KMS-11 (cell line): Measurements from ENCODE around the gene LTB.
"Not testable (repeated sequence)": the region's sequence is repeated elsewhere in the genome, so short reads cannot be mapped to it uniquely, and the experiment has no call there.

Experiments
- H2AFZ ChIP-seq: fragments of 200-600 bp; sonication (generic); 2 replicates; pipeline ENCODE4 v1.6.1; 2016; ENCODE audit warnings: antibody characterized with exemption, mixed run types, low read depth
- H3K27ac ChIP-seq: fragments of 200-600 bp; sonication (generic); 2 replicates; pipeline ENCODE4 v1.6.1; 2016; ENCODE audit warnings: mild to moderate bottlenecking, mixed run types
- H3K27me3 ChIP-seq: fragments of 200-600 bp; sonication (generic); 2 replicates; pipeline ENCODE4 v1.6.1; 2017; ENCODE audit warnings: mild to moderate bottlenecking, low read depth, mixed run types, moderate library complexity; ENCODE audit not compliant: insufficient read depth
- H3K36me3 ChIP-seq: fragments of 200-600 bp; sonication (generic); 2 replicates; pipeline ENCODE4 v1.6.1; 2017; ENCODE audit warnings: mild to moderate bottlenecking, mixed run types; ENCODE audit not compliant: insufficient read depth
- H3K4me1 ChIP-seq: fragments of 200-600 bp; sonication (generic); 2 replicates; pipeline ENCODE4 v1.6.1; 2016; ENCODE audit warnings: mild to moderate bottlenecking, low read depth, mixed run types; ENCODE audit not compliant: poor library complexity, severe bottlenecking
- H3K4me2 ChIP-seq: fragments of 200-600 bp; sonication (generic); 2 replicates; pipeline ENCODE4 v1.7.0; 2016; ENCODE audit warnings: mild to moderate bottlenecking, mixed run types
- H3K4me3 ChIP-seq: fragments of 200-600 bp; sonication (generic); IDR thresholded peaks from 2 replicates; pipeline ENCODE4 v1.6.1; 2017; ENCODE audit warnings: low read depth, low read length, mixed read lengths; ENCODE audit not compliant: insufficient read depth
- H3K79me2 ChIP-seq: fragments of 200-600 bp; sonication (generic); 2 replicates; pipeline ENCODE4 v1.6.1; 2016; ENCODE audit warnings: low read depth, mixed run types; ENCODE audit not compliant: insufficient read depth
- H3K9ac ChIP-seq: fragments of 200-600 bp; sonication (generic); 2 replicates; pipeline ENCODE4 v1.6.1; 2016; ENCODE audit warnings: mild to moderate bottlenecking, mixed run types
- H4K20me1 ChIP-seq: fragments of 200-600 bp; sonication (generic); 2 replicates; pipeline ENCODE4 v1.6.1; 2016; ENCODE audit warnings: mild to moderate bottlenecking, mixed run types; ENCODE audit not compliant: insufficient read depth
- CTCF ChIP-seq: fragments of 200-600 bp; sonication (generic); conservative IDR thresholded peaks from 2 replicates; pipeline ENCODE4 v1.6.1; 2017; ENCODE audit warnings: low read depth, mild to moderate bottlenecking, antibody characterized with exemption, low read length, moderate library complexity, mixed read lengths

Gene LTB

GRCh38 chr6:31558318-31558625, 24.0 kb downstream of the LTB start:
- H3K9ac ChIP-seq: no peak overlapping the region
- no peak overlapping the region for H2AFZ ChIP-seq
- TF ChIP-seq CTCF: no peak
- no peaks in the 10 kb centered on the region for H3K79me2 ChIP-seq
- no peaks in the 10 kb centered on the region for H3K36me3 ChIP-seq
- no peak overlapping the region for H3K27ac ChIP-seq
- no peak overlapping the region for H3K4me2 ChIP-seq
- H3K27me3 ChIP-seq: peaks cover under 1% of the 10 kb centered on the region; the same call in 1 of the 2 replicates
- H3K4me1 ChIP-seq: peaks cover 17% of the 10 kb centered on the region
- no peak overlapping the region for H3K4me3 ChIP-seq
- no peaks in the 10 kb centered on the region for H4K20me1 ChIP-seq

DNA sequence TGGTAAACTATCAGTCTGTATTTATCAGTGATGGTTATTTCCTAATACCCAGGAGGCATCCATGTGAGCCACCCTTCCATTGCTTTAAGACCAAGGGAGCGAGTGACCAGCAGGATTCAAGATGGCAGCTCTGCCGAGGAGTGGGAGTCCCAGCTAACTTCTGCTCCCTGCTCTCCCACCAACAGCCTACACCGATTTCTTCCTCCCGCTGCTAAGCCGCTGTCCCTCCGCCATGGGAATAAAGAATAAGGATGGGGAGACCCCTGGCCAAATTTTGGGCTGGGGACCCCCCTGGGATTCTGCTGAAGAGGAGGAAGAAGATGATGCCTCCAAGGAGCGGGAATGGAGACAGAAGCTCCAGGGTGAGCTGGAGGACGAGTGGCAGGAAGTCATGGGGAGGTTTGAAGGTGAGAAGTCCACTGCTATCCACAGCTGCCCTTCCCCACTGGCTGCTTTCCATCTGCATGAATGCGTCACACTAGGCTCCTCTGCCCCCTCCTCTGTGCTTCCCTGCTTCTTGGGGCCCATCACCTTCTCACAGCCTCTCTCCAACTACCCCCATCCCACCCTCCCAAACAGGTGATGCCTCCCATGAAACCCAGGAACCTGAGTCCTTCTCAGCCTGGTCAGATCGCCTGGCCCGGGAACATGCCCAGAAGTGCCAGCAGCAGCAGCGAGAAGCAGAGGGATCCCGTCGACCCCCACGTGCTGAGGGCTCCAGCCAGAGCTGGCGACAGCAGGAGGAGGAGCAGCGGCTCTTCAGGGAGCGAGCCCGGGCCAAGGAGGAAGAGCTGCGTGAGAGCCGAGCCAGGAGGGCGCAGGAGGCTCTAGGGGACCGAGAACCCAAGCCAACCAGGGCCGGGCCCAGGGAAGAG, 24.5 kb downstream of the LTB start:
- Histone ChIP-seq H3K36me3 (no peaks in the 10 kb centered on the region), H3K4me2 (no peak overlapping the region), H3K4me1 (peaks cover 17% of the 10 kb centered on the region), H3K4me3 (no peak overlapping the region), H3K79me2 (no peaks in the 10 kb centered on the region), H4K20me1 (no peaks in the 10 kb centered on the region), H3K9ac (no peak overlapping the region), H2AFZ (no peak overlapping the region), H3K27me3 (no peaks in the 10 kb centered on the region), H3K27ac (no peak overlapping the region)
- TF ChIP-seq CTCF: no peak

- Histone ChIP-seq H3K27me3 (no peaks in the 10 kb centered on the region), H3K9ac (no peak overlapping the region), H2AFZ (no peak overlapping the region), H3K36me3 (no peaks in the 10 kb centered on the region), H3K4me1 (peaks cover 17% of the 10 kb centered on the region), H3K4me3 (no peak overlapping the region), H3K79me2 (no peaks in the 10 kb centered on the region), H3K4me2 (no peak overlapping the region), H3K27ac (no peak overlapping the region), H4K20me1 (no peaks in the 10 kb centered on the region)
- no peak for TF ChIP-seq CTCF
These were observed 25.9 kb downstream of the LTB start for GRCh38 chr6:31556307-31556706.

DNA sequence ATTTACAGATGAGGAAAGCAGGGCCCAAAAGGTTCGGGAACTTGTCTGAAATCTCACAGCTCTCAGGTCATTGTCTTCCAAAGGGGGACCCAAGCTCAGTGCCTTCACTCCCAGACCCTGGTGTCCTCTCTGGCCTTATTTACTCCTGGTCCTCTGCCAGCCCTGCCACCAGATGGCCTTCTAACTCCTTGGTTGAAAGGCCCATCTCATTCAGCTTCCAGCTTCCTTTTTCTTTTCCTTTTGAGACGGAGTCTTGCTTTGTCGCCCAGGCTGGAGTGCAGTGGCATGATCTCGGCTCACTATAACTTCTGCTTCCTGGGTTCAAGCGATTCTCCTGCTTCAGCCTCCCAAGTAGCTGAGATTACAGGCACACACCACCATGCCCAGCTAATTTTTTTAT, 30.9 kb downstream of the LTB start:
- H4K20me1 ChIP-seq, H3K4me2 ChIP-seq, H3K9ac ChIP-seq, H3K27ac ChIP-seq, H3K79me2 ChIP-seq, H2AFZ ChIP-seq, H3K36me3 ChIP-seq, H3K4me3 ChIP-seq, H3K27me3 ChIP-seq: not testable (repeated sequence)
- H3K4me1 ChIP-seq: peaks cover 18% of the 10 kb centered on the region
- TF ChIP-seq CTCF: peak; percentile 36; the same call in 1 of the 2 replicates
